ENCODE results near the gene TRUB1. TPM values are rescaled to one million over a fixed set of nuclear protein-coding genes. Genes with fewer than 3 reads are reported as not detected.

Gene TRUB1
- total RNA-seq, 1 donor: 31.8 TPM

GRCh38 chr10:115020449-115020848 is 82.5 kb downstream of the TRUB1 start:
- DNase-seq (ENCODE audit: low read depth): no peak
- no peak for TF ChIP-seq CTCF (IDR thresholded peaks at IDR 0.05; ENCODE audit: insufficient read depth, low read length)
- H3K4me3 ChIP-seq (ENCODE audit: low read depth, low read length): no peak overlapping the region

- TF ChIP-seq CTCF (IDR thresholded peaks at IDR 0.05; ENCODE audit: insufficient read depth, low read length): no peak
- DNase-seq (ENCODE audit: low read depth): no peak
- no peak overlapping the region for H3K4me3 ChIP-seq (ENCODE audit: low read depth, low read length)
Measured at GRCh38 chr10:115022733-115023132, 84.7 kb downstream of the TRUB1 start.

GRCh38 chr10:115023715-115024114 is 85.7 kb downstream of the TRUB1 start:
- H3K4me3 ChIP-seq (ENCODE audit: low read depth, low read length): no peak overlapping the region
- no peak for TF ChIP-seq CTCF (IDR thresholded peaks at IDR 0.05; ENCODE audit: insufficient read depth, low read length)
- no peak for DNase-seq (ENCODE audit: low read depth)

- H3K4me3 ChIP-seq (ENCODE audit: low read depth, low read length): no peak overlapping the region
- no peak for DNase-seq (ENCODE audit: low read depth)
- no peak for TF ChIP-seq CTCF (IDR thresholded peaks at IDR 0.05; ENCODE audit: insufficient read depth, low read length)
Measured at GRCh38 chr10:115024371-115024770, 86.4 kb downstream of the TRUB1 start.

GRCh38 chr10:115026056-115026745 is 88.2 kb downstream of the TRUB1 start:
- no peak for TF ChIP-seq CTCF (IDR thresholded peaks at IDR 0.05; ENCODE audit: insufficient read depth, low read length)

GRCh38 chr10:115026746-115027140 is 88.7 kb downstream of the TRUB1 start:
- no peak for DNase-seq (ENCODE audit: low read depth)
- no peak for TF ChIP-seq CTCF (IDR thresholded peaks at IDR 0.05; ENCODE audit: insufficient read depth, low read length)

More at GRCh38 chr10:115026056-115026745, 88.2 kb downstream of the TRUB1 start:
- H3K4me3 ChIP-seq (ENCODE audit: low read depth, low read length): no peak overlapping the region
- DNase-seq (ENCODE audit: low read depth): no peak

More at GRCh38 chr10:115026746-115027140, 88.7 kb downstream of the TRUB1 start:
- no peak overlapping the region for H3K4me3 ChIP-seq (ENCODE audit: low read depth, low read length)

Small RNA genes within 50 kb of the gene (small RNA-seq; reads per million reads assigned to genes)
- gene RNU6-1121P: not detected

Other genes starting within 250 kb of the TRUB1 start
- 36.6 and 54.7 TPM in 2 replicates for gene FHIP2A, start 116.4 kb upstream of the TRUB1 start, total RNA-seq (ENCODE audit: low replicate concordance)
- gene ATRNL1, start 155.2 kb downstream of the TRUB1 start, total RNA-seq (ENCODE audit: low replicate concordance): 1.9 and 7.3 TPM in 2 replicates